CD4-positive, alpha-beta T cell (primary cell): ENCODE data around the gene RDH5. TPM values are rescaled to one million over a fixed set of nuclear protein-coding genes. Genes with fewer than 3 reads are reported as not detected.

Source experiments
- ATAC-seq: fragments of 200-7000 bp; cut with Tn5 transposase; one replicate; pipeline ENCODE4 v1.10.0; 2022; ENCODE audit warnings: mild to moderate bottlenecking; ENCODE audit not compliant: poor library complexity
- CTCF ChIA-PET: fragments of 350-600 bp; sonication (Branson Sonifier 250); formaldehyde crosslinking; loops from one replicate; lab custom pipeline; 2021; ENCODE audit warnings: antibody characterized with exemption, inconsistent platforms; lab: Charles Lee
- POLR2A ChIA-PET: fragments of 350-600 bp; sonication (Branson Sonifier 250); formaldehyde crosslinking; loops from one replicate; lab custom pipeline; 2021; ENCODE audit warnings: antibody characterized with exemption, inconsistent platforms; lab: Charles Lee
- DNase-seq, 14 experiments: peaks; one replicate each; pipeline ENCODE4 v3.0.0-alpha.2; 2013 to 2020; ENCODE audit warnings: mixed read lengths in 2 of 14
- H3K27ac ChIP-seq, 2 donors: one replicate each; pipeline versions ENCODE4 v1.5.1 to v1.7.0; 2013; ENCODE audit warnings: low read length in 2 of 2, low read depth in 1 of 2, mild to moderate bottlenecking in 1 of 2
- H3K27me3 ChIP-seq, 2 experiments: 1 replicate in 1 of 2; 2 replicates in 1 of 2; pipeline versions ENCODE4 v1.6.1 to v1.7.0; 2013; ENCODE audit warnings: low read length in 2 of 2, control low read depth in 1 of 2, mild to moderate bottlenecking in 1 of 2, moderate library complexity in 1 of 2; ENCODE audit not compliant: insufficient read depth in 2 of 2, control insufficient read depth in 1 of 2
- H3K36me3 ChIP-seq: one replicate; pipeline ENCODE4 v1.6.1; 2013; ENCODE audit warnings: low read length, control low read depth; ENCODE audit not compliant: insufficient read depth
- H3K4me1 ChIP-seq: one replicate; pipeline ENCODE4 v1.6.1; 2013; ENCODE audit warnings: low read length, control low read depth; ENCODE audit not compliant: insufficient read depth
- H3K4me3 ChIP-seq: one replicate; pipeline ENCODE4 v1.5.1; 2013; ENCODE audit warnings: mild to moderate bottlenecking, low read length, moderate library complexity
- H3K9me3 ChIP-seq, 2 experiments: 1 replicate in 1 of 2; 2 replicates in 1 of 2; pipeline versions ENCODE4 v1.6.1 to v1.7.0; 2013; ENCODE audit warnings: low read length in 2 of 2, mild to moderate bottlenecking in 2 of 2, control low read depth in 1 of 2, moderate library complexity in 1 of 2; ENCODE audit not compliant: control insufficient read depth in 1 of 2, insufficient read depth in 1 of 2
- H3K27ac Mint-ChIP-seq: one replicate; pipeline ENCODE4 v1.8.0; 2020; ENCODE audit warnings: mixed read lengths
- H3K27me3 Mint-ChIP-seq: one replicate; pipeline ENCODE4 v1.8.0; 2021; ENCODE audit warnings: mixed read lengths
- H3K36me3 Mint-ChIP-seq: one replicate; pipeline ENCODE4 v1.8.0; 2021; ENCODE audit warnings: low read depth, mixed read lengths
- H3K4me1 Mint-ChIP-seq: one replicate; pipeline ENCODE4 v1.8.0; 2021; ENCODE audit warnings: low read depth, mixed read lengths
- H3K4me3 Mint-ChIP-seq: one replicate; pipeline ENCODE4 v1.8.0; 2020; ENCODE audit warnings: mild to moderate bottlenecking, mixed read lengths
- H3K9me3 Mint-ChIP-seq: one replicate; pipeline ENCODE4 v1.8.0; 2020; ENCODE audit warnings: mixed read lengths
- intact Hi-C, 2 experiments: fragments of 100-400 bp; cut with DNase I in 1 of 2; cut with micrococcal nuclease in 1 of 2; formaldehyde crosslinking; loops; one replicate each; pipeline versions ENCODE4 v1.15.1 to v1.9.0; 2023 to 2025; cut with DNase I, micrococcal nuclease
- total RNA-seq, 174 experiments: library from RNA in 2 of 174; stranded (reverse) in 2 of 174; gene quantifications; one replicate each; pipeline ENCODE4 v1.2.3 and lab custom pipeline; 2021 to 2026
- TF ChIP-seq, protein P1 (sequence below): fragments of 200-600 bp; IDR thresholded peaks from one replicate; pipeline ENCODE4 v1.8.0; 2022; ENCODE audit warnings: antibody characterized with exemption, mild to moderate bottlenecking

Gene RDH5
- total RNA-seq, 2 experiments from 2014 or later, result 8.8 TPM

DNA sequence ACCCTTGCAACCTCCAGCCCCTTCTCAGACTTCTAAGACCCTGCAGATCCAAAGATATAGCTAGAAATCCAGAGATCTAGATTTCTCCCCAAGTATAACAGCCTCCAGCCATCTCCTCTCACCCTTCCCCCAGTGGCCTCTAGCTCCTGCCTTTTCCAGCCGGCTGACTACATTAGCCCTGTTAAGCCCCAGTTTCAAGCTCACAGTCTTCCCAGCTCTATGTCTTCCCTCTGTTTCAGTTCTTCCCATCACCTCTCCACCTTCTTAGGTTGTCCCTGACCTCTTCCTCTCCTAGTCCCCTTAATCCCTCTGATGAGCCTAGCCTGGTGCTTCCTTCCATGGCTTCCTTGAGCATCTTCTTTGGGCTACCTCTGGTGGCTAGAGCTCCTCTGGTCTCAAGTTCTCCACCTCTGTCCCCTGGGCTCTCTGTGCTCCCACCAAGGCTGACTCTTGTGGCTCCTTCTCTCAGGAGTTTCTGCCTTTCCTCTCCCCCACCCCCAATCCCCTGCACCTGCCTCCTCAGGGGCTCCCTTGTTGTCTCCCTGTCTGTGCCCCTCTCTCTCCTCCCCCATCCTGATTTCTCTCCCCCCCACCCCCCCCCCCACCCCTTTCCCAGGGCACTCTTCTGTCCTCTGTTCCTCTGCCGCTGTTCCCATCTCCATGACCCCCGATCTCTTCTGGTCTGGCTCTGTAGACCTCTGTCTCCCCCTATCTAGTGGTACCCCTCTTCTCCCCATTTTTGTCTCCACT lies 21.9 kb downstream of the RDH5 start:
- Histone ChIP-seq H3K27ac (peak overlapping the region; percentile 38 to 57), H3K4me1 (peaks cover 51% of the 10 kb centered on the region), H3K27me3 (no peaks in the 10 kb centered on the region), H3K9me3 (no peaks in the 10 kb centered on the region), H3K36me3 (no peaks in the 10 kb centered on the region), H3K4me3 (peak overlapping the region; percentile 47)
- POLR2A ChIA-PET, result interaction anchor here (0.9 to 3.9 kb wide), 4 partner anchors 18 to 447 kb away, joined by 3 to 31 read pairs (median 3); partner anchors contain the start of genes ORMDL2, SARNP and SMARCC2
- CTCF ChIA-PET, result interaction anchor here (1.0 to 1.5 kb wide), 2 partner anchors 13 to 198 kb away, joined by 3 to 4 read pairs; partner anchors contain the start of gene CD63
- no peaks in the 10 kb centered on the region for H3K36me3 Mint-ChIP-seq
- intact Hi-C loops, result loop anchor here in 1 of 2 experiments (2.0 to 10.0 kb wide), 7 partner anchors 55 to 723 kb away; partner anchors contain the start of genes ESYT1, ORMDL2, RPS26 and SARNP
- H3K27ac Mint-ChIP-seq, result peak overlapping the region; percentile 68
- TF ChIP-seq, protein P1, sequence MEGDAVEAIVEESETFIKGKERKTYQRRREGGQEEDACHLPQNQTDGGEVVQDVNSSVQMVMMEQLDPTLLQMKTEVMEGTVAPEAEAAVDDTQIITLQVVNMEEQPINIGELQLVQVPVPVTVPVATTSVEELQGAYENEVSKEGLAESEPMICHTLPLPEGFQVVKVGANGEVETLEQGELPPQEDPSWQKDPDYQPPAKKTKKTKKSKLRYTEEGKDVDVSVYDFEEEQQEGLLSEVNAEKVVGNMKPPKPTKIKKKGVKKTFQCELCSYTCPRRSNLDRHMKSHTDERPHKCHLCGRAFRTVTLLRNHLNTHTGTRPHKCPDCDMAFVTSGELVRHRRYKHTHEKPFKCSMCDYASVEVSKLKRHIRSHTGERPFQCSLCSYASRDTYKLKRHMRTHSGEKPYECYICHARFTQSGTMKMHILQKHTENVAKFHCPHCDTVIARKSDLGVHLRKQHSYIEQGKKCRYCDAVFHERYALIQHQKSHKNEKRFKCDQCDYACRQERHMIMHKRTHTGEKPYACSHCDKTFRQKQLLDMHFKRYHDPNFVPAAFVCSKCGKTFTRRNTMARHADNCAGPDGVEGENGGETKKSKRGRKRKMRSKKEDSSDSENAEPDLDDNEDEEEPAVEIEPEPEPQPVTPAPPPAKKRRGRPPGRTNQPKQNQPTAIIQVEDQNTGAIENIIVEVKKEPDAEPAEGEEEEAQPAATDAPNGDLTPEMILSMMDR, result no peak
- DNase-seq (peak in 1 of 14 experiments; percentile 28), ATAC-seq (no peak)
- H3K9me3 Mint-ChIP-seq, result no peaks in the 10 kb centered on the region
- H3K4me3 Mint-ChIP-seq, result peak overlapping the region; percentile 88
- H3K4me1 Mint-ChIP-seq, result peaks cover 55% of the 10 kb centered on the region
- H3K27me3 Mint-ChIP-seq, result no peaks in the 10 kb centered on the region

DNA sequence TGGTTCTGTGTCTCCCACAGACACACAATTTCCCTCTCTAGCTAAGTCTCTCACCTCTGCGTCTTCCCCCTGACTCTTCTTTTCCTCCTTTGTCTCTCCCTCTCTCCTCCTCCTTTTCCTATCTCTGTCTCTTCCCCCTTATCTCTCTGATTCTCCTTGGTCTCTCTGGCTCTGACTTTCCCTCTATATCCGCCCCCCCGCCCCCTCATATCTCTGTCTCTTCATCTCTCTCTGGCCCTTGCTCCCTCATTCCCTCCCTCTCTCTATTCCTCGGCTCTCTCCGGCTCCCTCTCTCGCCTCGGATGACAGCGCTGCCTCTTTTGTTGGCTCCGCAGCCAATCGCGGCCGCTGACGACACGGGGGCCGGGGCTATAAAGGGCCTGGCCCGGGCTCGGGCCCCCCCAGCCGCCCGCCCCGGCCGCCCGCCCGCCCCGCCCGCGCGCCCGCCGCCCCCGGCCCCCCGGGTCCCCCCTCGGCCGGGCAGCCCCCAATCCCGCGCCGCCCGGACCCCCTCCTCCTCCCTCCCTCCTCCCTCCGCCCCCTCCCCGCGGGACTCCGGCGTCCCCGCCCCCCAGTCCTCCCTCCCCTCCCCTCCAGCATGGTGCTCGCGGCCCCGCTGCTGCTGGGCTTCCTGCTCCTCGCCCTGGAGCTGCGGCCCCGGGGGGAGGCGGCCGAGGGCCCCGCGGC lies 22.7 kb downstream of the RDH5 start, which contains the start of gene GDF11:
Gene GDF11 (plus strand): TSS at position 404 of the 687 bp plus-strand sequence. CDS start 195 bp downstream, at position 599.
- no peaks in the 10 kb centered on the region for H3K9me3 Mint-ChIP-seq
- POLR2A ChIA-PET, result interaction anchor here (0.7 to 3.9 kb wide), 13 partner anchors 12 to 447 kb away, joined by 3 to 31 read pairs (median 4); partner anchors contain the start of genes DNAJC14, ORMDL2, SARNP and SMARCC2
- Histone ChIP-seq H3K27me3 (no peaks in the 10 kb centered on the region), H3K27ac (peak within 1 kb of the TSS; percentile 38 to 57), H3K4me3 (peak within 1 kb of the TSS; percentile 89), H3K36me3 (no peaks in the 10 kb centered on the region), H3K9me3 (no peaks in the 10 kb centered on the region), H3K4me1 (peaks cover 43% of the 10 kb centered on the region)
- TF ChIP-seq, protein P1, result no peak
- intact Hi-C loops, result loop anchor here in 1 of 2 experiments (2.0 to 10.0 kb wide), 7 partner anchors 54 to 722 kb away; partner anchors contain the start of genes ESYT1, ORMDL2, RPS26 and SARNP
- peak within 1 kb of the TSS; percentile 95 for H3K4me3 Mint-ChIP-seq
- no peaks in the 10 kb centered on the region for H3K27me3 Mint-ChIP-seq
- peak; percentile 44 to 87 (median 68) for DNase-seq
- H3K36me3 Mint-ChIP-seq, result peaks cover 1% of the 10 kb centered on the region
- H3K27ac Mint-ChIP-seq, result peak within 1 kb of the TSS; percentile 85
- ATAC-seq, result peak; percentile 65
- H3K4me1 Mint-ChIP-seq, result peaks cover 55% of the 10 kb centered on the region
- CTCF ChIA-PET, result interaction anchor here (1.0 to 1.5 kb wide), 3 partner anchors 18 to 198 kb away, joined by 3 to 8 read pairs (median 6); partner anchors contain the start of genes ORMDL2 and SARNP
